ENCODE data around the gene BIRC3.

The BIRC3 gene

GRCh38 chr11:102378818-102379217 is 61.5 kb downstream of the BIRC3 start:
- no peak for DNase-seq

DNA sequence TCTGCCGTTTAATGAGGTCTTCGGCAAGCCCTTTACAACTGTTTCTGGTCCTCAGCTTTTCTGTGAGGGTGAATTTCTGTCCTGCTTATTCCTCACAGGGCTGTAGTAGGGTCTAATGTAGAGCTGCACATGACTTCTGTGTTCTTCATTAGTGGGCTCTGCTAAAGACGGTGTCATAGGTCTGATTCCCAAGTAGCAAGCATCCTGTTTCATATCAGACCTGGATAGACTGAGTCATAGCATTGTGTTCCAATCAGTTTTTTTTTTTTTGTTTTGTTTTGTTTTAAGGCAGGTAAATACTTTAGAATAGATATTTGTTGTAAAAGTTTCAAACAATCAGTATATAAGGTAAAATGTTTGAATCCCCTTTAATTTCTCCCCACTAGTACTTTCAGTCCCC is 65.1 kb downstream of the BIRC3 start:
- DNase-seq: no peak

DNA sequence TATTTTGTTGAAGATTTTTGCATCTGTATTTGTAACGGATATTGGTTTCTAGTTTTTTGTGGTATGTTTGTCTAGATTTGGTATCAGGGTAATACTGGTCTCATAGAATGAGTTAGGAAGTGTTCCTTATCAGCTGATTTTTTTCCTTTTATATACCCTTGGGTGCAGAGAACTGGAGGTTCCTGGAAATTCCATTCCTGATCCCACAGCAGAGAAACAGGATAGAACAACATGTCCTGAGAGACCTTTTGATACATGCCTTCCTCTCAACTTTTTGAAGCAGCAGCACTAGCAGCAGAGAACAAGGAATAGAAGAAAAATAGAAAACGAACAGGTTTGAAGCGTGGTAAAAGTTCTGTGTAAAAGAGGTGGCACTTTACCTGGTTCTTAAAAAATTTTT is 66.6 kb downstream of the BIRC3 start:
- no peak for DNase-seq

DNA sequence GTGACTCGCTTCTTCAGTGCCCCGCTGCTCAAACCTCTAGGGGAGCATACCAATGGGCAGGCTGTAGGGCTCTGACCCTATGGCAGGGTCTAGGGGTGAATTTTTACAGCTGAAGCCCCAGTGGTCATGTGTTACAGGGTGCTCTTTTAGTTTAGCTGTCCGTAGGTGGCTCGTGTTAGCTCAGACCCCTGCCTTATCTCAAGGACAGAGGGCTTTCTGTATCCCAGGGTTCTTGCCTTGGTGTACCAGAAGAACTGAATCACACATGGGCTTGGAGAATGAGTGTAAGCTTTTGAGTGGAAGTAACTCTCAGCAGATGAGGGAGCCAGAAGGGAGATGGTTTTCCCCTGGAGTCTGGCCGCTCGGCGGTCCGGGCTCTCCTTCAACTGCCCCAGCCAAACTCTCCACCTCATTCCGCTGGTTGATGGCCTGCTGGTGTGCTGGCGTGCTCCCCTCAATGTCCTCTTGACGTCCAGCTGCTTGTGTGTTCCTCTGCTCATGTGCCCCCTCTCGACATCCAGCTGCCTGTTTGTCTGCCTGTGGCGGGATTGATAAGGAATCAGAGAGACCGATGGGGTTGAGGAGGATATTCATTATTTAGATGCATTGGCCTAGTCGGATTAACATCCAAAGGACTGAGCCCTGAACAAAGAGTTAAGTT is 67.3 kb downstream of the BIRC3 start:
- DNase-seq: no peak

DNA sequence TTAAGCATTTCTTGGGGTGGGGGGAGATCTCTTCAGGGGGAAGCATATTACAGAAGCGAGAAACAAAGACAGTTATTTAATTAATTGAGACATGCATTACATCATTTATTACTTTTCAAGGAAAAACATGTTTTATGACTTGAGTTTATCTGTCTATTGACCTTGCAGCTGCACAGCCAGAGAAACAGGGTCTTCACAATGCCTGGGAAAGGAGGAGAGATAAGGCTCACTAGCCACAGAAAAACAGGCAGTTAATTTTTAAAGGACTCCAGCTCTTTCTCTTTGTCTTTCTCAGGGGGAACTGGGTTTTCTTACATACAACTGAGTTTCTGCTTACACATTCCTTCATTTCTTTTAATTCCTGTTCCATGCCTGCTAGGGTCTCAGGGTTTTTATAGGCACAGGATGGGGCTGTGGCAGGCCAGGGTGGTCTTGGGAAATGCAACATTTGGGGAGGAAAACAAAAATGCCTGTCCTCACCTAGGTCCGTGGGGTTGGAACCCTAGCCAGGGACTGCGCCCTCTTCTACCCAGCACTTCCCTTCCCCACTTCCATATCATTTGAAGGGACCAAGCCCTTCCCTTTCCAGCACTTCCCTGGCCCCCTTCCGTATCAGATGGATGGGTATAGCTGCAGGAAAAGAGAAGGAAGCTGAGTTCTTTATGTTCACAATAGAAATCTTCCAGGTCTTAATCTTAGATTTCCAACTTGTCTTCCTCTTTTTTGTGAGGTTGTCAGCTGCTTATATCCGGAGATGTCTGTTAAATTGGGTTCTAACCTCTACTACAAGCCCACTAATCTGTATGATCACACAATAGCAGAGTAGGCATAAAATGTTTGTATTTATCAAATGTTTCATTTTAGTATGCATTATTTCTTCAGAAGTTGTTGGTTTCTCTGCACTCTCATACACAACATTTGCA is 68.1 kb downstream of the BIRC3 start:
- DNase-seq: no peak

DNA sequence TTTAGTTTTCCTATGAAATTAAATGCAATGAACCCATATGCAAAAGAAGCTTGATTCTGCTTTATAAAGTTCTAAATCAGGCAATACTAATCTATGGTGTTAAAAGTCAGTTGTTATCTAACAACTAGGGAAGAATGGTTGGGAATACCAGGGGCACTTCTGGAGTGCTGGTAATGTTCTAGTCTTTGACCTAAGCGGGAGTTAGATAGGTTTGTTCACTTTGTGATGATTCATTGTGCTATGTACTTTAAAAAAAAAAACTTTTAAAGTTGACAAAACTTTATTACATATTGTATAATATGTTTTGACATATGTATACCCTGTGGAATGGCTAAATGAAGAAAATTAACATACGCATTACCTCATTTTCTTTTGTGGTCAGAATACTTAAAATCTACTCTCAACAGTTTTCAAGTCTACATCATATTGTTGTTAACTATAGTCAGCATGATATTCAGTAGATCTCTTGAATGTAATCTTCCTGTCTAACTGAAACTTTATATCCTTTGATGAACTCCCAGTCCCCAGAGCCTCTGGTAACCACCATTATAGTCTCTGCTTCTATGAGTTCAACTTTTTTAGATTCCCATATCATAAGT is 69.0 kb downstream of the BIRC3 start:
- DNase-seq: no peak

DNA sequence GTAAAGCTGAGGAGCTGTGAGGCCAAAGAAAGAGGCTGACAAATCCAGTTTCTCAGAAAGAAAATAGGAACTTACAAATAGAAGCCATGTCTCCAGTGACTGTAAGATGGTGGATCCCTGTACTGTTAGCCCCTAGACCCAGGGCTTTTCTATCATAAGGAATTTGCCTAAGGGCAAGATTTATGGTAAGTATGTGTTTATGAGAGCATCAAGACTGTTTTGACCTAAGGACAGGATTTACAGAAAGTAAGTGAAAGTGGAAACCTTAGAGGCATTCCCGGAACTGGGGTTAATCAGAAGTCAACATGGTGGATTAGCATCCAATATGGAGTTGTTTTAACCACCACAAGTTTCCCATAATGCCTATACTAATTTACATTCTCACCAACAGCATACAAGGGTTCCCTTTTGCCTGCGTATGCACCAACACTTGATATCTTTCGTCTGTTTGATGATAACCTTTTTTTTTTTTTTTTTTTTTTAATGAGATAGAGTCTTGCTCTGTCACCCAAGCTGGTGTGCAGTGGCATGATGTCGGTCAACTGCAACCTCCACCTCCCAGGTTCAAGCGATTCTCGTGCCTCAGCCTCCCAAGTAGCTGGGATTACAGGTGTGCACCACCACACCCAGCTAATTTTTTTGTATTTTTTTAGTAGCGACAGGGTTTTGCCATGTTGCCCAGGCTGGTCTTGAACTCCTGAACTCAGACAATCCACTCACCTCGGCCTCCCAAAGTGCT is 69.9 kb downstream of the BIRC3 start:
- no peak for DNase-seq
